Activated CD8-positive, alpha-beta T cell treated with anti-CD3 and anti-CD28 coated beads for 36 hours (primary cell): ENCODE data around the gene ZNF644. TPM values are rescaled to one million over a fixed set of nuclear protein-coding genes. Genes with fewer than 3 reads are reported as not detected.

Experiments
- ATAC-seq: fragments of 200-7000 bp; cut with Tn5 transposase; one replicate; pipeline ENCODE4 v1.10.0; 2021; ENCODE audit warnings: mild to moderate bottlenecking, moderate library complexity
- CTCF ChIA-PET: fragments of 350-600 bp; sonication (Branson Sonifier 250); formaldehyde crosslinking; loops from one replicate; lab custom pipeline; 2021; ENCODE audit warnings: antibody characterized with exemption; lab: Charles Lee
- POLR2A ChIA-PET: fragments of 350-600 bp; sonication (Branson Sonifier 250); formaldehyde crosslinking; loops from one replicate; lab custom pipeline; 2021; ENCODE audit warnings: antibody characterized with exemption; lab: Charles Lee
- DNase-seq: peaks from one replicate; pipeline ENCODE4 v3.0.0-alpha.2; 2020
- H3K27ac Mint-ChIP-seq: one replicate; pipeline ENCODE4 v1.8.0; 2021; ENCODE audit warnings: mild to moderate bottlenecking, mixed read lengths
- H3K27me3 Mint-ChIP-seq: one replicate; pipeline ENCODE4 v1.8.0; 2021; ENCODE audit warnings: mixed read lengths
- H3K36me3 Mint-ChIP-seq: one replicate; pipeline ENCODE4 v1.8.0; 2021; ENCODE audit warnings: low read depth, mixed read lengths
- H3K4me1 Mint-ChIP-seq: one replicate; pipeline ENCODE4 v1.8.0; 2021; ENCODE audit warnings: low read depth, mixed read lengths
- H3K4me3 Mint-ChIP-seq: one replicate; pipeline ENCODE4 v1.8.0; 2021; ENCODE audit warnings: mild to moderate bottlenecking, moderate library complexity, mixed read lengths
- H3K9me3 Mint-ChIP-seq: one replicate; pipeline ENCODE4 v1.8.0; 2021; ENCODE audit warnings: mixed read lengths
- intact Hi-C: fragments of 100-400 bp; cut with micrococcal nuclease; formaldehyde crosslinking; loops from one replicate; pipeline ENCODE4 v1.10.0; 2022
- total RNA-seq, 2 experiments: library from RNA; stranded (reverse); gene quantifications; one replicate each; pipeline ENCODE4 v1.2.3, GENCODE V29; 2021
- TF ChIP-seq, protein P1 (sequence below): fragments of 200-600 bp; IDR thresholded peaks from one replicate; pipeline ENCODE4 v1.8.0; 2022; ENCODE audit warnings: antibody characterized with exemption, mild to moderate bottlenecking

ZNF644 gene
- total RNA-seq, 2 experiments from 2014 or later: 43.4 to 44.9 TPM

DNA sequence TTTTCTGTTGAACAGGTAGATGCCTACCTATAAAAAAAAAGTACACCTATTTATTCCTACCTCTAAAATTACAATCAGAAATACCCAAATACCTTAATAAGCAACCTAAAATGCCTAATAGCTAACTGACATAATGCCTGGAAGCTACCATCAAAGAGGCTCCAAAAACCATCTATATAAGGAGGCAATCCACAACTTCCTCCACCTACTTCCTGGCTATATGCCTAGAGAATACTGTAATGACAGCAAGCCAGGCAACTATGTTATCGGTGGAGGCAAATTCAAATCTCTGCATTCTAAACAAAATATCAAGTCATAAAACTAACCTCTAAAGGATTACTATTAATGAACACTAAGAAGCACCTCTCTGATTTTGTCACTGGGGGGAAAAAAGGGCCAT, 10.1 kb downstream of the ZNF644 start:
- no peak overlapping the region for H3K4me3 Mint-ChIP-seq
- H3K27ac Mint-ChIP-seq: peak overlapping the region; percentile 25
- ATAC-seq (no peak), DNase-seq (no peak)
- TF ChIP-seq, protein P1, sequence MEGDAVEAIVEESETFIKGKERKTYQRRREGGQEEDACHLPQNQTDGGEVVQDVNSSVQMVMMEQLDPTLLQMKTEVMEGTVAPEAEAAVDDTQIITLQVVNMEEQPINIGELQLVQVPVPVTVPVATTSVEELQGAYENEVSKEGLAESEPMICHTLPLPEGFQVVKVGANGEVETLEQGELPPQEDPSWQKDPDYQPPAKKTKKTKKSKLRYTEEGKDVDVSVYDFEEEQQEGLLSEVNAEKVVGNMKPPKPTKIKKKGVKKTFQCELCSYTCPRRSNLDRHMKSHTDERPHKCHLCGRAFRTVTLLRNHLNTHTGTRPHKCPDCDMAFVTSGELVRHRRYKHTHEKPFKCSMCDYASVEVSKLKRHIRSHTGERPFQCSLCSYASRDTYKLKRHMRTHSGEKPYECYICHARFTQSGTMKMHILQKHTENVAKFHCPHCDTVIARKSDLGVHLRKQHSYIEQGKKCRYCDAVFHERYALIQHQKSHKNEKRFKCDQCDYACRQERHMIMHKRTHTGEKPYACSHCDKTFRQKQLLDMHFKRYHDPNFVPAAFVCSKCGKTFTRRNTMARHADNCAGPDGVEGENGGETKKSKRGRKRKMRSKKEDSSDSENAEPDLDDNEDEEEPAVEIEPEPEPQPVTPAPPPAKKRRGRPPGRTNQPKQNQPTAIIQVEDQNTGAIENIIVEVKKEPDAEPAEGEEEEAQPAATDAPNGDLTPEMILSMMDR: no peak
- peaks cover 74% of the 10 kb centered on the region for H3K4me1 Mint-ChIP-seq
- intact Hi-C loops: no loop called here
- H3K27me3 Mint-ChIP-seq: no peaks in the 10 kb centered on the region
- ChIA-PET POLR2A (no interaction called here), CTCF (no interaction called here)
- no peaks in the 10 kb centered on the region for H3K9me3 Mint-ChIP-seq
- H3K36me3 Mint-ChIP-seq: peaks cover 39% of the 10 kb centered on the region

DNA sequence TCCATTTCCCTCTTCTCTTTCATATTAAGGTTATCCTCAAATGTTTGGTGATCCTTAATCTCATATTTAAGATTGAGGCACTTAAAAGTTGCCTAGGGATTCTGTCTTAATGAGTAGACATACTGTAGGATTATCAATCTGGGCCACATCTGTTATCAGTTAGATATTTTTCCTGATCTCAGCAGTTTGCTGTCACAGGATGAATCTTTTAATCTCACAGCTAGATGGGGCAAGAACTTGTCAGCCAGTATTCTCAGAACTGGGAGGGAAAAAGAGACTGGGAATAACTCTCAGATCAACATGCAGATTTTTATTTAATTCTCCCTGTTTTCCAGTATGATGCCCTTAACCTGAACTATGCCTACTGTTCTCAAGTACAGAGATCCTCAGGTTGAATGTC, 14.0 kb downstream of the ZNF644 start:
- ATAC-seq: no peak
- H3K27me3 Mint-ChIP-seq: no peaks in the 10 kb centered on the region
- H3K36me3 Mint-ChIP-seq: peaks cover 50% of the 10 kb centered on the region

DNA sequence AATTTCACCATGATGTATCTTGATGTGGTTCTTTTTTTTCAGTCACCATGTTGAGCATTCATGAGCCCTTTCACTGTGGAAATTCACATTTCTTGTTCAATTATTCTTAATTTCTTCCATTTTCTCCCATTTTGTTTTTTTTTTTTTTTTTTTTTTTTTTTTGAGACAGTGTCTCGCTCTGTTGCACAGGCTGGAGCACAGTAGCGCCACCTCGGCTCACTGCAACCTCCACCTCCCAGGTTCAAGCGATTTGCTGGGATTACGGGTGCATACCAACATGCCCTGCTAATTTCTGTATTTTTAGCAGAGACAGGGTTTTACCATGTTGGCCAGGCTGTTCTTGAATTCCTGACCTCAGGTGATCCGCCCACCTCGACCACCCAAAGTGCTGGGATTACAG, 14.7 kb downstream of the ZNF644 start:
- DNase-seq (no peak), ATAC-seq (no peak)
- Mint-ChIP-seq H3K9me3 (peaks cover 11% of the 10 kb centered on the region), H3K27me3 (no peaks in the 10 kb centered on the region), H3K4me1 (peaks cover 70% of the 10 kb centered on the region), H3K27ac (no peak overlapping the region), H3K4me3 (no peak overlapping the region), H3K36me3 (peaks cover 53% of the 10 kb centered on the region)
- intact Hi-C loops: no loop called here
- ChIA-PET POLR2A (no interaction called here), CTCF (no interaction called here)
- TF ChIP-seq, protein P1: no peak

More for the DNA sequence above, 14.0 kb downstream of the ZNF644 start:
- no peak for DNase-seq
- intact Hi-C loops: no loop called here
- CTCF ChIA-PET: no interaction called here
- Mint-ChIP-seq H3K27ac (no peak overlapping the region), H3K9me3 (peaks cover 10% of the 10 kb centered on the region), H3K4me1 (peaks cover 75% of the 10 kb centered on the region), H3K4me3 (no peak overlapping the region)
- TF ChIP-seq, protein P1: no peak
- POLR2A ChIA-PET: no interaction called here

DNA sequence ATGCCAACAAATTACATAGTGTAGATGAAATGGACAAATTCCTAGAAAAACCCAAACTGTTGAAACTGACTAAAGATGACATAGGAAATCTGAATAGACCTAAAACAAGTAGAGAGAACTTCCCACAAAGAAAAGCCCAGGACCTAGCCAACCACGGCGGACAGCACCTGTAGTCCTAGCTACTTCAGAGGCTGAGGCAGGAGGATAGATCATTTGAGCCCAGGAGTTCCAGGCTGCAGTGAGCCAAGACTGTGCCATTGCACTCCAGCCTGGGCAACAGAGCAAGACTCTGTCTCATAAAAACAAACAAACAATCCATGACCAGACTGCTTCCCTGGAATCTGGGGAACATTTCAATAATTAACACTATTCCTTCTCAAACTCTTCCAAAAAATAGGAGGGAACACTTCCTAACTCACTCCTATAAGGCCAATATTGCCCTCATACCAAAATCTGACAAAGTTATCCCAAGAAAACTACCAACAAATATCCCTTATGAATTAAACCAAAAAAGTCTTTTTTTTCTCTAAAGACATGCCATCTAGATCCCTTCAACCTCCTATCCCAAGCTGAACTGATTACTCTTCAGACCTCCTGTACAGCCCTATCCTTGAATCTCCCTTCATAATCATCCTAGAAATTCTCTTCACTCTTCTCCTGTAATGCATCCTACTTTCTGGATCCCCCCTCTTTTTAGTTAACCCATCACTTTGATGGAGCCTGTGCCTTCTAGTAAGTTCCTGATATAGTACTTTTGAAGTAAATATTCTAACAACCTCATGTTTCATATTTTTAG, 15.5 kb downstream of the ZNF644 start:
- ChIA-PET POLR2A (interaction anchor here (1.6 kb wide), 1 partner anchor 16 kb away, joined by 5 read pairs; the partner anchor contains the start of gene ZNF644), CTCF (no interaction called here)
- DNase-seq: no peak
- H3K4me3 Mint-ChIP-seq: no peak overlapping the region
- H3K4me1 Mint-ChIP-seq: peaks cover 70% of the 10 kb centered on the region
- intact Hi-C loops: no loop called here
- H3K27me3 Mint-ChIP-seq: no peaks in the 10 kb centered on the region
- H3K27ac Mint-ChIP-seq: no peak overlapping the region
- H3K36me3 Mint-ChIP-seq: peaks cover 58% of the 10 kb centered on the region
- TF ChIP-seq, protein P1: no peak
- no peak for ATAC-seq
- H3K9me3 Mint-ChIP-seq: peaks cover 14% of the 10 kb centered on the region

DNA sequence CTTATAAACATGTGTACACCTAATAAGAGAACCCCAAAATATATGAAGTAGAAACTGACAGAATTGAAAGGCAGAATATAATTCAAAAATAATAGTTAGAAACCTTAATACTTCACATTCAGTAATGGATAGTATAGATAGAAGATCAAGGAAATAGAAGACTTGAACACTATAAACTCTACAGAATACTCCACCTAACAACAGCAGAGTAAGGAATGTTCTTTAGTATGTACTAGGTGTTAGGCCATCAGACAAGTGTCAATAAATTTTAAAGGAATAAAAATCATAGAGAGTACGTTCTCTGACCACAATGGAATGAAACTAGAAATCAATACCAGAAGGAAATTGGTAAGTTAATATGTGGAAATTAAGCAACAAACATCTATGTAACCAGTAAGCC, 16.6 kb downstream of the ZNF644 start:
- Mint-ChIP-seq H3K4me1 (peaks cover 72% of the 10 kb centered on the region), H3K27me3 (no peaks in the 10 kb centered on the region), H3K36me3 (peaks cover 62% of the 10 kb centered on the region), H3K9me3 (peaks cover 14% of the 10 kb centered on the region), H3K27ac (no peak overlapping the region), H3K4me3 (no peak overlapping the region)
- intact Hi-C loops: no loop called here
- ChIA-PET CTCF (no interaction called here), POLR2A (interaction anchor here (1.6 kb wide), 1 partner anchor 17 kb away, joined by 5 read pairs; the partner anchor contains the start of gene ZNF644)
- TF ChIP-seq, protein P1: no peak
- DNase-seq (no peak), ATAC-seq (no peak)
